Fibroblast of villous mesenchyme (primary cell): Measurements from ENCODE around the gene RSPH9. TPM values are rescaled to one million over a fixed set of nuclear protein-coding genes. Genes with fewer than 3 reads are reported as not detected.

Experiments
- DNase-seq: peaks from one replicate; pipeline ENCODE4 v3.0.0-alpha.2; 2010; ENCODE audit warnings: low read depth
- H3K4me3 ChIP-seq: 2 replicates; pipeline ENCODE4 v1.5.1; 2011; ENCODE audit warnings: low read depth, mild to moderate bottlenecking, low read length
- CTCF ChIP-seq: IDR thresholded peaks from 2 replicates; pipeline ENCODE4 v1.5.1; 2012; ENCODE audit warnings: low read depth, mild to moderate bottlenecking, low read length; ENCODE audit not compliant: insufficient read depth
- total RNA-seq: library from RNA; depleted of rRNA; stranded (reverse); fragments of >200 nt; gene quantifications from 2 replicates; pipeline ENCODE4 v1.2.3, GENCODE V29; 2012

RSPH9 gene
- total RNA-seq, result 0.86 and 0.97 TPM in 2 replicates

DNA sequence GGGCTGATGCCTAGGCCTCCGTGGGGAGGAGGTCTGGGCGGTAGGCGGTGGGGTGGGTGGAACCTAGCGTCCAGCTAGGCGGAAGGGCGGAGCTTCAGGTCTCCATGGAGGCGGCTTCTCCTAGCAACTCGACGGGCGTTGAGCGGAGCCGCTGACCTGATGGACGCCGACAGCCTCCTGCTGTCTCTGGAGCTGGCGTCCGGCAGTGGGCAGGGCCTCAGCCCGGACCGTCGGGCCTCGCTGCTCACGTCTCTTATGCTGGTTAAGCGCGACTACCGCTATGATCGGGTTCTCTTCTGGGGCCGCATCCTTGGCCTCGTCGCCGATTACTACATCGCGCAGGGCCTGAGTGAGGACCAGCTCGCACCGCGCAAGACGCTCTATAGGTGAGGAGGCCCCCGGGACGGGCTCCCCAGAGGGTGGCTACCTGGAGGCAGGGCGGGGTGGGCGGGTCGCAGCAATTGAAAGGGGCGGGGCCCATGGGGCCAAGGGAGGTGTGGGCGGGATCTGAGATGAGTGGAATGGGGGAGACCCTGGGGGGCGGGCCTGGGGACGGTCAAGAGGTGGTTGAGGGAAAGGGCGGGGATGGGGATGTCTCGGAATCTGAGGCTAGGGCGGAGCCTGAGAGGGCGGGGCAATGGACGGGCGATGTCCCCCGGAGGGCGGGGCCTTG lies at the start of gene RSPH9:
RSPH9 (plus strand) TSS at position 97 of the 673 bp plus-strand sequence; CDS start at position 160, 63 bp downstream.
- TF ChIP-seq CTCF, result no peak
- DNase-seq, result peak; percentile 79
- H3K4me3 ChIP-seq, result peak within 1 kb of the TSS; percentile 69

DNA sequence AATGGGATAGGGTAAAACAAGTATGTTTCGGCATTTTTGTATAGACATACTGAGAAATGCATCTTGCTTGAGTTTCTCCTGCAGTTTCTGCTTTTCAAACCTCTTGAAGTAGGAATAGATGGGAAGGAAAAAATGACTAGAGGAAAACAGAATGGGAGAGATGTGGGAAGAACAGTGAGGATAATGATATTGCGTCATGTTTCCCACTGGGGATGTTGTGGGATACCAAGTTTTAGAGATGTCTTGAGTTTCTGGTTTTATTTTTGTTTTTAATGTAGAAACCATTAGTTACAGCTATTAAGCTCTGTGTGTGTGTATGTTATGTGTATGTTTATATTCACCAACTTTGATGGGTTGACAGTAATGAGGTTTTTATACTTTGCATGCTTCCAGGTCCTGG lies 44.2 kb upstream of the RSPH9 start:
- no peak for TF ChIP-seq CTCF
- no peak for DNase-seq
- H3K4me3 ChIP-seq, result no peak overlapping the region

DNA sequence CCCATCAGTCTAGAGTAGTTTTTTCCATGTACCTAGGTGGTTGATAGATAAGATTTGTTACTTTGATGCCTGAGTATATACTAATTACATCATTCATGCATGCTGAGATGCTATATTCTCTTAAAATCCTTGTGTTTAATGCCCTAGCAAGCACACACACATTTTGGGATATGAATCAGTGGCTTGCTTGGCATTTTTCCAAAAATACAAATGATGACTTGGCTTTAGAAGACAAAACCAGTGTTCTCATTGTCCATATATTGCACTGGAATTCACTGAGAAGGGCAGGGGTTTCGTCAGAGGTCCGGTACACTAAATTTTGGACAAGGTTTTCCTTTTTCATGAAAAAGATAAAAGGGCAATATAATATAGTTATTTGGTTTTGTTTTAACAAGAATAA lies 40.7 kb upstream of the RSPH9 start:
- no peak overlapping the region for H3K4me3 ChIP-seq
- no peak for TF ChIP-seq CTCF
- peak; percentile 20 for DNase-seq

DNA sequence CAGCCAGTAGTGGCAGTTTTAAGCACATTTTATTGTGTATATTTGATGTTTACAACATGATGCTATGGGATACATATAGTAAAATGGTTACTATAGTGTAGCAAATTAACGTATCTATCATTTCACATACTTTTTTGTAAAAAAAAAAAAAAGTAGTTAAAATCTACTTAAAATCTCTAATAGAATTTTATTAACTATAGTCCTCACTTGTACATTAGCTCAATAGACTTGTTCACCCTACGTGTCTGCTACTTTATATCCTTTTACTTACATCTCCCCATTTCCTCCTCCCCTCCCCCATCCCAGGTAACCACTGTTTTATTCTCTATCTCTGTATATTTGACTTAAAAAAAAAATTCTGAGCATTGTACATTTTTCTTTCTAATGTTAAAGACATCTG lies 38.8 kb upstream of the RSPH9 start:
- no peak overlapping the region for H3K4me3 ChIP-seq
- no peak for DNase-seq
- TF ChIP-seq CTCF, result no peak

DNA sequence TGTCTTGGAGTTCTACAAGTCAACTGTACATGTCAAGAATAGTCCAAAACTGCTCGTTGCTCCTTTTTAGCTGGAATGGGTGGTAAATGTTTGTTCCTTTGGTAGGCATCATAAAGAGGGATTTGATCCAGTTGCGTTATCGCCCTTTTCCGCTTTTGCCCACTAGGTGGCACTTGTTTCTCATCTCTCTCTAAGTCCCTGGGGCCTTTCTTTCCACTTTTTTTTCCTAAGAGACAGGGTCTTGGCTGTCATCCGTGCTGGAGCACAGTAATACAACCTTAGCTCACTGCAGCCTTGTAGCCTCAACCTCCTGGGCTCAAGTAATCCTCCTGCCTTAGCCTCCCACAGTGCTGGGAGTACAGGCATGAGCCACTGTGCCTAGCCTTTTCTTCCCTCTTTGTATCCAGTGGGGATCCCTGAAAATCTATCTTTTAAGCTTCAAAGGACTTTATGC lies 36.5 kb upstream of the RSPH9 start:
- H3K4me3 ChIP-seq, result no peak overlapping the region
- TF ChIP-seq CTCF, result peak; percentile 85
- peak; percentile 85 for DNase-seq

DNA sequence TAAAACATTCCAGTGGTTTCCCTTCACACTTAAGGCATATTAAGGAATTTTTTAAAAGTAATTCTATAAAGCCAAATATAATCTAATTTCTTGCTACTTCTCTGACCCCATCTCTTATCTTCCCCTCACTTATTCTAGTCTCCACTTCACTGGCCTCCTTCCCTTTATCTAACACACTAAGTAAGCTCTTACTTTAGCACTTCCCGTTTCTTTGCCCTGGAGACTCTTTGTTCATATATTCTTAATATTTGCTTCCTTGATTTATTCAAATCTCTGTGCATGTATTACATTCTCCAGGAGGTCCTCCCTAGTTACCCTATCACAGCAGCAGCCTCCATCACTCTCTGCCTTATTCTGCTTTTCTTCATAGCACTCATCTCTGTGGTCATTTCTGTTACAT lies 36.0 kb upstream of the RSPH9 start:
- no peak for TF ChIP-seq CTCF
- DNase-seq, result no peak
- no peak overlapping the region for H3K4me3 ChIP-seq

DNA sequence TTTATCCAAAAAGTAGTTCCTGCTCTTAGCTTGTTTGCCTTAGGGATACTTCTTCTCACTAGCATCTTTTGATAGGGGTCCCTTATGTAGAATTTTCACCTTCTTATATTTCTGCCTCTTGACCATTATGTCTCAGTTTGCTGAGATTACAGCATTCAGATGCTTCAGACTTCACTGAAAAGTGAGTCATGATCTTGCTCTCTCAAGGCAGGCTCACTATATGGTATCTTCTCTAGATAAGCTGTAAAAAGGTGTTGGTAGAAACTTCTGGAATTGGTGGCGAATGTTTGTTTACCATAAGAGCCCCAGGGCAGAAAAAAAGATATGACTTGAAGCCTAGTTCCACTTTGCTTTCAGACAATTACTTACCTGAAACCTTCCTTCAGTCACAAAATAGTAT lies 35.4 kb upstream of the RSPH9 start:
- H3K4me3 ChIP-seq, result no peak overlapping the region
- no peak for TF ChIP-seq CTCF
- no peak for DNase-seq
